PC-9 (cell line): ENCODE data around the gene TTC28. TPM values are rescaled to one million over a fixed set of nuclear protein-coding genes. Genes with fewer than 3 reads are reported as not detected.
"Not testable (repeated sequence)": the region's sequence is repeated elsewhere in the genome, so short reads cannot be mapped to it uniquely, and the experiment has no call there.

Experiments used
- BruUV-seq: library from RNA; stranded (reverse); fragments of 400-500 nt; replicated peaks from 2 replicates; lab custom pipeline; 2021; lab: Mats Ljungman, UMichigan
- CTCF ChIA-PET: fragments of 300-600 bp; sonication (Branson Sonifier 250); formaldehyde crosslinking; loops from one replicate; lab custom pipeline; 2022; ENCODE audit warnings: antibody characterized with exemption; lab: Charles Lee
- POLR2A ChIA-PET: fragments of 300-600 bp; sonication (Branson Sonifier 250); formaldehyde crosslinking; loops from one replicate; lab custom pipeline; 2022; ENCODE audit warnings: antibody characterized with exemption; ENCODE audit not compliant: unreplicated experiment; lab: Charles Lee
- DNase-seq, 2 experiments: peaks; one replicate each; pipeline versions ENCODE4 v3.0.0 to v3.0.0-alpha.2; 2015 to 2022; ENCODE audit warnings: mixed read lengths in 1 of 2
- H2AFZ ChIP-seq: fragments of 200-600 bp; sonication (generic); 2 replicates; pipeline ENCODE4 v1.8.1; 2017; ENCODE audit warnings: antibody characterized with exemption
- H3F3A ChIP-seq: fragments of 200-600 bp; sonication (generic); 2 replicates; pipeline ENCODE4 v1.8.1; 2017; ENCODE audit warnings: antibody characterized with exemption, mild to moderate bottlenecking, low read depth; ENCODE audit not compliant: insufficient read depth
- H3K27ac ChIP-seq: fragments of 200-600 bp; sonication (generic); 2 replicates; pipeline ENCODE4 v1.6.1; 2016; ENCODE audit warnings: mixed run types
- H3K27me3 ChIP-seq: fragments of 200-600 bp; sonication (generic); 2 replicates; pipeline ENCODE4 v1.6.1; 2016; ENCODE audit warnings: low read depth, mixed run types; ENCODE audit not compliant: insufficient read depth
- H3K36me3 ChIP-seq: fragments of 200-600 bp; sonication (generic); 2 replicates; pipeline ENCODE4 v1.6.1; 2016; ENCODE audit warnings: low read depth, mixed run types
- H3K4me1 ChIP-seq: fragments of 200-600 bp; sonication (generic); replicated peaks from 2 replicates; pipeline ENCODE4 v1.6.1; 2016; ENCODE audit warnings: mixed run types; ENCODE audit not compliant: insufficient read depth
- H3K4me2 ChIP-seq: fragments of 200-600 bp; sonication (generic); 2 replicates; pipeline ENCODE4 v1.6.1; 2017; ENCODE audit warnings: mixed run types
- H3K4me3 ChIP-seq: fragments of 200-600 bp; sonication (generic); 2 replicates; pipeline ENCODE4 v1.6.1; 2016; ENCODE audit warnings: mixed run types
- H3K79me2 ChIP-seq: fragments of 200-600 bp; sonication (generic); 2 replicates; pipeline ENCODE4 v1.6.1; 2017; ENCODE audit warnings: low read depth, mixed run types
- H3K9me2 ChIP-seq: fragments of 200-600 bp; sonication (generic); 2 replicates; pipeline ENCODE4 v1.8.1; 2017; ENCODE audit warnings: mild to moderate bottlenecking; ENCODE audit not compliant: insufficient read depth
- H3K9me3 ChIP-seq: fragments of 200-600 bp; sonication (generic); 2 replicates; pipeline ENCODE4 v1.8.1; 2016; ENCODE audit warnings: low read depth; ENCODE audit not compliant: insufficient read depth
- H4K20me1 ChIP-seq: fragments of 200-600 bp; sonication (generic); 2 replicates; pipeline ENCODE4 v1.8.1; 2017; ENCODE audit not compliant: insufficient read depth
- EZH2 ChIP-seq: fragments of 200-600 bp; sonication (generic); IDR thresholded peaks from 2 replicates; pipeline ENCODE4 v1.8.0; 2017; ENCODE audit warnings: antibody characterized with exemption, low read depth
- intact Hi-C: fragments of 100-400 bp; cut with micrococcal nuclease; formaldehyde crosslinking; loops from one replicate; pipeline ENCODE4 v1.10.0; 2022; ENCODE audit not compliant: unreplicated experiment
- total RNA-seq: library from RNA; stranded (reverse); gene quantifications from 2 replicates; pipeline ENCODE4 v1.2.3, GENCODE V29; 2021
- TF ChIP-seq, protein P1 (sequence below): fragments of 200-600 bp; sonication (generic); conservative IDR thresholded peaks from 2 replicates; pipeline ENCODE4 v1.6.1; 2017; ENCODE audit warnings: mixed run types, antibody characterized with exemption, mild to moderate bottlenecking, moderate library complexity

TTC28 gene
- total RNA-seq, 1 experiment from 2014 or later = 6.7 TPM

- H3K79me2 ChIP-seq, H3K9me3 ChIP-seq, CTCF ChIA-PET, intact Hi-C loops, BruUV-seq, H2AFZ ChIP-seq, H3K4me1 ChIP-seq, H3K36me3 ChIP-seq, H4K20me1 ChIP-seq, H3K27ac ChIP-seq, POLR2A ChIA-PET, H3K27me3 ChIP-seq, H3K9me2 ChIP-seq, DNase-seq: not testable (repeated sequence)
- Histone ChIP-seq H3K4me2 (peak overlapping the region; percentile 10; the same call in 1 of the 2 replicates), H3K4me3 (peak overlapping the region; percentile 38; the same call in 1 of the 2 replicates), H3F3A (peaks cover 16% of the 10 kb centered on the region; the same call in 1 of the 2 replicates)
These were observed 646 bp downstream of the TTC28 start for GRCh38 chr22:28678778-28679610.

- H4K20me1 ChIP-seq, H3K36me3 ChIP-seq, H3K4me2 ChIP-seq, H3K79me2 ChIP-seq, H3K9me3 ChIP-seq, H3K27me3 ChIP-seq, BruUV-seq, H3K4me3 ChIP-seq, DNase-seq, H2AFZ ChIP-seq, H3K27ac ChIP-seq, CTCF ChIA-PET, H3K9me2 ChIP-seq, POLR2A ChIA-PET, intact Hi-C loops: not testable (repeated sequence)
- peaks cover 16% of the 10 kb centered on the region for H3K4me1 ChIP-seq
- peaks cover 17% of the 10 kb centered on the region; the same call in 1 of the 2 replicates for H3F3A ChIP-seq
These were observed 1.5 kb downstream of the TTC28 start for GRCh38 chr22:28678170-28678569.

DNA sequence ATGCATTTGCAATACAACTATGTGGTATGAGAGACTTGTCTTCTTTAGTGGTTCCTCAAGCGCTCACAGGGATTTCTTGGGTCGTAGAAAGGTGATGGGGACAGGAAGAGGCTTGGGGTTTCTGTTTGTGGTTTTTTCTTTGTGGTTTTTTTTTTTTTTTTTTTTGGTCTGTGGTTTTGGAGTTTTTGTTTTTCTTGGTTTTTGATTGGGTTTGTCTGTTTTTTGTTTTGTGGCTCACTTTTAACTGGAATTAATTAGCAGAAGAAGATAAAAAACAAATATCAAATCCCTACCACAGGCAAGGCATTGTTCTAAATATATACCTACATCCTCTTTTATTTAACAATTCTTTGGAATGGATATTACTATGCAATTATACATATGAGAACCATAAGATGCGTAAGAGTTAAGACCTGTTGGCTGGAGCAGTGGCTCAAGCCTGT is 5.5 kb downstream of the TTC28 start:
- no peak for TF ChIP-seq EZH2
- TF ChIP-seq, protein P1, sequence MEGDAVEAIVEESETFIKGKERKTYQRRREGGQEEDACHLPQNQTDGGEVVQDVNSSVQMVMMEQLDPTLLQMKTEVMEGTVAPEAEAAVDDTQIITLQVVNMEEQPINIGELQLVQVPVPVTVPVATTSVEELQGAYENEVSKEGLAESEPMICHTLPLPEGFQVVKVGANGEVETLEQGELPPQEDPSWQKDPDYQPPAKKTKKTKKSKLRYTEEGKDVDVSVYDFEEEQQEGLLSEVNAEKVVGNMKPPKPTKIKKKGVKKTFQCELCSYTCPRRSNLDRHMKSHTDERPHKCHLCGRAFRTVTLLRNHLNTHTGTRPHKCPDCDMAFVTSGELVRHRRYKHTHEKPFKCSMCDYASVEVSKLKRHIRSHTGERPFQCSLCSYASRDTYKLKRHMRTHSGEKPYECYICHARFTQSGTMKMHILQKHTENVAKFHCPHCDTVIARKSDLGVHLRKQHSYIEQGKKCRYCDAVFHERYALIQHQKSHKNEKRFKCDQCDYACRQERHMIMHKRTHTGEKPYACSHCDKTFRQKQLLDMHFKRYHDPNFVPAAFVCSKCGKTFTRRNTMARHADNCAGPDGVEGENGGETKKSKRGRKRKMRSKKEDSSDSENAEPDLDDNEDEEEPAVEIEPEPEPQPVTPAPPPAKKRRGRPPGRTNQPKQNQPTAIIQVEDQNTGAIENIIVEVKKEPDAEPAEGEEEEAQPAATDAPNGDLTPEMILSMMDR = no peak
- H3F3A ChIP-seq = peaks cover 6% of the 10 kb centered on the region; the same call in 1 of the 2 replicates
- peaks cover 12% of the 10 kb centered on the region for H3K4me1 ChIP-seq
- H3K27ac ChIP-seq = no peak overlapping the region
- no peaks in the 10 kb centered on the region for H3K9me2 ChIP-seq
- intact Hi-C loops = no loop called here
- no peaks in the 10 kb centered on the region for H3K79me2 ChIP-seq
- no peak overlapping the region for H3K4me3 ChIP-seq
- ChIA-PET CTCF (no interaction called here), POLR2A (interaction anchor here (0.6 kb wide), 1 partner anchor 209 kb away, joined by 6 read pairs; no protein-coding TSS in a partner anchor)
- no peaks in the 10 kb centered on the region for H4K20me1 ChIP-seq
- no peak overlapping the region for H2AFZ ChIP-seq
- 0 out of 2 replicates have a peak overlapping the region, but pooled peaks have one; percentile 0 for H3K4me2 ChIP-seq
- no peaks in the 10 kb centered on the region for H3K27me3 ChIP-seq
- peak; percentile 17 to 52 for DNase-seq
- H3K9me3 ChIP-seq = no peaks in the 10 kb centered on the region; the same call in 1 of the 2 replicates
- BruUV-seq = no TSS peak
- no peaks in the 10 kb centered on the region for H3K36me3 ChIP-seq

DNA sequence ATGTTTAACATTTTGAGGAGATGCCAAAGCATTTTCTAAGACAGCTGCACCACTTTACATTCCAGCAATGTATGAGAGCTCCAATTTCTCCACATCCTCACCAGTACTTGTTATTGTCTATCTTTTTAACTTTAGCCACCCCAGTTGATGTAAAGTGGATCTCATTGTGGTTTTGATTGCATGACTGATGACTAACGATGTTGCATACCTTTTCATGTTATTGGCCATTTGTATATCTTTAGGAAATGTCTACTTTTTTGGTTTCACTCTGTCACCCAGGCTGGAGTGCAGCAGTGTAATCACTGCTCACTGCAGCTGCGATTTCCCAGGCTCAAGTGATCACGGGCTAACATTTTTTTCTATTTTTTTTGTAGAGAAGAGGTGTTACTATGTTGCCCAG is 8.9 kb downstream of the TTC28 start:
- TF ChIP-seq EZH2 = no peak
- TF ChIP-seq, protein P1 = no peak
- H2AFZ ChIP-seq = no peak overlapping the region
- H4K20me1 ChIP-seq = no peaks in the 10 kb centered on the region
- no peak for DNase-seq
- peaks cover 12% of the 10 kb centered on the region for H3K4me1 ChIP-seq
- no TSS peak for BruUV-seq
- CTCF ChIA-PET = no interaction called here
- no peaks in the 10 kb centered on the region for H3K79me2 ChIP-seq
- no peak overlapping the region for H3K4me3 ChIP-seq
- no peak overlapping the region for H3K4me2 ChIP-seq
- POLR2A ChIA-PET = no interaction called here
- no peaks in the 10 kb centered on the region for H3K36me3 ChIP-seq
- no peak overlapping the region for H3K27ac ChIP-seq
- H3K9me3 ChIP-seq = no peaks in the 10 kb centered on the region; the same call in 1 of the 2 replicates
- H3F3A ChIP-seq = peaks cover 6% of the 10 kb centered on the region; the same call in 1 of the 2 replicates
- H3K27me3 ChIP-seq = no peaks in the 10 kb centered on the region
- no peaks in the 10 kb centered on the region for H3K9me2 ChIP-seq
- intact Hi-C loops = no loop called here
